ENCODE data around the gene TBC1D16. TPM values are rescaled to one million over a fixed set of nuclear protein-coding genes. Genes with fewer than 3 reads are reported as not detected.

TBC1D16 gene
- total RNA-seq, 1 experiment from 2014 or later, result 85.8 TPM

DNA sequence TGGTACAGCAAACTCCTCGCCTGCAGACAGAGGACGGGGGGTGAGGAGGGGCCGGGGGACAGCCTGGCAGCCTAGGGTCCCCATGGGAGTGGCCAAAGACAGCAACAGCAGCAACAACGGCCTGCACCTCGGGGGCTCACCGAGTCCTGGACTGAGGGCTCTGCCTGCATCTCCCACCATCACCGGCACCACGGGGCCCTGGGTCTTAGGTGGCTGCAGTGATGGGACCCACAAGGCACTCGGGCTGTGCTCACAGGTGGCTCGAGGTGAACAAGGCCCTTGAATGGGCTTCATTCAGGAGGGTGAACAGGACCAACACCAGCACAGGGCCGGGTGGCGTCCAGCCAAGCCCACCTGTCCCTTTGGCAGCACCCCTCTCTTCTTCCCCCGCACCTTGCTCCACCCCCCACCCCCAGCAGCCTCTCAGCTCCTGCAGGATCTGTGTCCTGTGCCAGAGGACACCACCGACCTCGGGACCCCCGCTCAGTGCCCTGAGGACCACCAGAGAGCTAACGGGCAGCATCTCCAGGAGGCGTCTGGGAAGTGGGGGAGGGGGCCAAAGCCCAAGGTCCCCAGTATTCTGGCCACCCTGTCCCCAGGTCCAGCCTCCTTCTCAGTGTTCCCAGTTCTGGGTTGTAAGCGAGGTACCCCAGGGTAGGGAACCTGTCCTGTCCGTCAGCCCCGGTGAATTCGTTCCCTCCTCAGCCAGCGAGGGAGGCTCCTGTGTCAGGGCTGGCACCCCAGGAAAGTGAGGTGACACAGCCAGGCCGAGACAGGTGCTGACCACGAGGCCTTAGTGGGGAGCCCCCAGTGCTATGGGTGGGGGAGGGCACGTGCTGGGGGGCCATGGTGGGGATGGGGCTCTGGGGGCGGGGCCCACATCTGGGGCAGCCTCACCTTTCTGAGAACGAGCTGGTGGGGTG, 94.3 kb downstream of the TBC1D16 start:
- H2AK5ac ChIP-seq (ENCODE audit: insufficient read length, low read length), result no peak overlapping the region
- no peak overlapping the region for H2BK120ac ChIP-seq (ENCODE audit: low read depth, low read length, poor library complexity, severe bottlenecking)
- no peaks in the 10 kb centered on the region for H3K9me3 ChIP-seq (ENCODE audit: control insufficient read depth, low read depth, low read length)
- H2BK5ac ChIP-seq (ENCODE audit: insufficient read length, low read length), result no peak overlapping the region
- TF ChIP-seq, protein P1, sequence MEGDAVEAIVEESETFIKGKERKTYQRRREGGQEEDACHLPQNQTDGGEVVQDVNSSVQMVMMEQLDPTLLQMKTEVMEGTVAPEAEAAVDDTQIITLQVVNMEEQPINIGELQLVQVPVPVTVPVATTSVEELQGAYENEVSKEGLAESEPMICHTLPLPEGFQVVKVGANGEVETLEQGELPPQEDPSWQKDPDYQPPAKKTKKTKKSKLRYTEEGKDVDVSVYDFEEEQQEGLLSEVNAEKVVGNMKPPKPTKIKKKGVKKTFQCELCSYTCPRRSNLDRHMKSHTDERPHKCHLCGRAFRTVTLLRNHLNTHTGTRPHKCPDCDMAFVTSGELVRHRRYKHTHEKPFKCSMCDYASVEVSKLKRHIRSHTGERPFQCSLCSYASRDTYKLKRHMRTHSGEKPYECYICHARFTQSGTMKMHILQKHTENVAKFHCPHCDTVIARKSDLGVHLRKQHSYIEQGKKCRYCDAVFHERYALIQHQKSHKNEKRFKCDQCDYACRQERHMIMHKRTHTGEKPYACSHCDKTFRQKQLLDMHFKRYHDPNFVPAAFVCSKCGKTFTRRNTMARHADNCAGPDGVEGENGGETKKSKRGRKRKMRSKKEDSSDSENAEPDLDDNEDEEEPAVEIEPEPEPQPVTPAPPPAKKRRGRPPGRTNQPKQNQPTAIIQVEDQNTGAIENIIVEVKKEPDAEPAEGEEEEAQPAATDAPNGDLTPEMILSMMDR (conservative IDR thresholded peaks at IDR 0.05), result no peak
- H3K27ac ChIP-seq (ENCODE audit: insufficient read length, low read depth, low read length), result no peak overlapping the region
- H3K4ac ChIP-seq (ENCODE audit: low read depth, low read length), result no peak overlapping the region
- H3K18ac ChIP-seq (ENCODE audit: insufficient read length, low read depth, low read length), result no peak overlapping the region
- H4K8ac ChIP-seq (replicated peaks; ENCODE audit: insufficient read length, low read depth, low read length), result no peak overlapping the region
- H3K9me3 Mint-ChIP-seq, result no peaks in the 10 kb centered on the region
- H4K91ac ChIP-seq (ENCODE audit: insufficient read length, low read depth, low read length), result no peak overlapping the region
- H3K4me2 ChIP-seq (ENCODE audit: insufficient read depth, insufficient read length, low read length), result no peak overlapping the region
- H4K20me1 ChIP-seq (ENCODE audit: control insufficient read depth, insufficient read depth, insufficient read length), result no peaks in the 10 kb centered on the region
- H3K56ac ChIP-seq (ENCODE audit: insufficient read length, low read depth, low read length), result no peak overlapping the region
- no CpG with 5 or more reads among the region's 28 CpGs for WGBS (ENCODE audit: extremely low coverage, insufficient read length, low lambda C conversion rate)
- H3K79me1 ChIP-seq (ENCODE audit: insufficient read depth, low read depth, low read length, poor library complexity, severe bottlenecking), result no peaks in the 10 kb centered on the region
- H3K27me3 ChIP-seq (ENCODE audit: insufficient read depth, low read length), result no peaks in the 10 kb centered on the region
- H3K9ac ChIP-seq (ENCODE audit: extremely low read depth, insufficient read length, low read length), result no peak overlapping the region
- H3K23ac ChIP-seq (ENCODE audit: insufficient read length, low read depth, low read length), result no peak overlapping the region
- no peak overlapping the region for H4K5ac ChIP-seq (ENCODE audit: insufficient read length, low read depth, low read length)
- H3K79me2 ChIP-seq (ENCODE audit: insufficient read depth, low read length), result no peaks in the 10 kb centered on the region
- peaks cover 20 to 37% of the 10 kb centered on the region in 2 experiments for H3K4me1 Mint-ChIP-seq
- H2AFZ ChIP-seq (ENCODE audit: low read length), result no peak overlapping the region
- no peak overlapping the region for H3K4me3 Mint-ChIP-seq
- H3K23me2 ChIP-seq (ENCODE audit: insufficient read length, low read depth, low read length, poor library complexity, severe bottlenecking), result no peaks in the 10 kb centered on the region
- H2BK12ac ChIP-seq (ENCODE audit: insufficient read length, low read depth, low read length), result no peak overlapping the region
- H3K27me3 Mint-ChIP-seq (ENCODE audit: low read depth), result no peaks in the 10 kb centered on the region; the same call in 1 of the 2 replicates
- no peak overlapping the region for H3T11ph ChIP-seq (ENCODE audit: low read length)
- H3K4me1 ChIP-seq (ENCODE audit: insufficient read depth, low read length), result no peaks in the 10 kb centered on the region
- DNase-seq, result no peak
- H3K36me3 Mint-ChIP-seq (ENCODE audit: insufficient read depth in 1 of 3, low read depth in 3 of 3), result peaks cover 34 to 58% (median 48%) of the 10 kb centered on the region in 3 experiments
- no peak overlapping the region for H2BK15ac ChIP-seq (ENCODE audit: low read depth, low read length)
- no peak overlapping the region for H3K27ac Mint-ChIP-seq
- H3K14ac ChIP-seq (ENCODE audit: insufficient read depth, low read length), result no peak overlapping the region
- H2BK20ac ChIP-seq (ENCODE audit: low read depth, low read length, poor library complexity, severe bottlenecking), result no peak overlapping the region
